Natural killer cell (primary cell): Measurements from ENCODE around the gene MPZL1. TPM values are rescaled to one million over a fixed set of nuclear protein-coding genes. Genes with fewer than 3 reads are reported as not detected.

ENCODE experiments used
- ATAC-seq, 3 donors: fragments of 150-1000 bp in 2 of 3; fragments of 200-7000 bp in 1 of 3; cut with Tn5 transposase; 1 replicate in 1 of 3; 2 replicates in 2 of 3; pipeline ENCODE4 v1.10.0; 2021; ENCODE audit warnings: mild to moderate bottlenecking in 2 of 3, moderate library complexity in 2 of 3
- DNase-seq, 2 donors: peaks; one replicate each; pipeline versions ENCODE4 v3.0.0 to v3.0.0-alpha.2; 2013 to 2021; ENCODE audit warnings: mixed read lengths in 1 of 2
- H3K27ac ChIP-seq: one replicate; pipeline ENCODE4 v1.5.1; 2013; ENCODE audit warnings: mild to moderate bottlenecking, low read length
- H3K27me3 ChIP-seq: one replicate; pipeline ENCODE4 v1.6.1; 2013; ENCODE audit warnings: low read length; ENCODE audit not compliant: control insufficient read depth, insufficient read depth
- H3K36me3 ChIP-seq: one replicate; pipeline ENCODE4 v1.6.1; 2013; ENCODE audit warnings: low read length; ENCODE audit not compliant: control insufficient read depth, insufficient read depth
- H3K4me1 ChIP-seq: one replicate; pipeline ENCODE4 v1.6.1; 2013; ENCODE audit warnings: low read length; ENCODE audit not compliant: control insufficient read depth, insufficient read depth
- H3K4me3 ChIP-seq: one replicate; pipeline ENCODE4 v1.5.1; 2013; ENCODE audit warnings: low read length
- H3K9me3 ChIP-seq: one replicate; pipeline ENCODE4 v1.6.1; 2013; ENCODE audit warnings: low read length; ENCODE audit not compliant: control insufficient read depth, insufficient read depth
- H3K27ac Mint-ChIP-seq, 2 donors: one replicate each; pipeline ENCODE4 v1.8.0; 2022; ENCODE audit warnings: mild to moderate bottlenecking in 2 of 2, mixed read lengths in 2 of 2, moderate library complexity in 1 of 2
- H3K27me3 Mint-ChIP-seq, 2 donors: one replicate each; pipeline ENCODE4 v1.8.0; 2022; ENCODE audit warnings: low read depth in 2 of 2, mixed read lengths in 2 of 2
- H3K36me3 Mint-ChIP-seq: one replicate; pipeline ENCODE4 v1.8.0; 2022; ENCODE audit warnings: mixed read lengths
- H3K4me1 Mint-ChIP-seq, 2 donors: one replicate each; pipeline ENCODE4 v1.8.0; 2022; ENCODE audit warnings: mixed read lengths in 2 of 2
- H3K4me3 Mint-ChIP-seq: one replicate; pipeline ENCODE4 v1.8.0; 2022; ENCODE audit warnings: mild to moderate bottlenecking, moderate library complexity, mixed read lengths
- H3K9me3 Mint-ChIP-seq, 2 donors: one replicate each; pipeline ENCODE4 v1.8.0; 2022; ENCODE audit warnings: mixed read lengths in 2 of 2
- WGBS: methylation state at CpG from one replicate; pipeline ENCODE4 v1.1.7; 2013; ENCODE audit warnings: missing lambda C conversion rate; ENCODE audit not compliant: insufficient coverage; 5-methylcytosine and 5-hydroxymethylcytosine counted together
- intact Hi-C: fragments of 100-400 bp; cut with micrococcal nuclease; formaldehyde crosslinking; loops from one replicate; pipeline ENCODE4 v1.14.2; 2022
- total RNA-seq, 4 donors: library from RNA; stranded (reverse); fragments of 120-200 nt in 1 of 4; gene quantifications; one replicate each; pipeline versions ENCODE4 v1.2.3 to v1.2.4, GENCODE V29; 2013 to 2022
- TF ChIP-seq, protein P1 (sequence below): fragments of 200-600 bp; IDR thresholded peaks from one replicate; pipeline ENCODE4 v1.8.0; 2022; ENCODE audit warnings: antibody characterized with exemption

The MPZL1 gene
- total RNA-seq, 3 donors from 2014 or later (not counting 1 experiment from before 2014, with no cell fraction given): 3.4 to 4.6 (median 4.0) TPM

GRCh38 chr1:167713330-167714081 is 8.3 kb upstream of the MPZL1 start:
- intact Hi-C loops: no loop called here
- no peaks in the 10 kb centered on the region for H3K36me3 ChIP-seq
- TF ChIP-seq, protein P1, sequence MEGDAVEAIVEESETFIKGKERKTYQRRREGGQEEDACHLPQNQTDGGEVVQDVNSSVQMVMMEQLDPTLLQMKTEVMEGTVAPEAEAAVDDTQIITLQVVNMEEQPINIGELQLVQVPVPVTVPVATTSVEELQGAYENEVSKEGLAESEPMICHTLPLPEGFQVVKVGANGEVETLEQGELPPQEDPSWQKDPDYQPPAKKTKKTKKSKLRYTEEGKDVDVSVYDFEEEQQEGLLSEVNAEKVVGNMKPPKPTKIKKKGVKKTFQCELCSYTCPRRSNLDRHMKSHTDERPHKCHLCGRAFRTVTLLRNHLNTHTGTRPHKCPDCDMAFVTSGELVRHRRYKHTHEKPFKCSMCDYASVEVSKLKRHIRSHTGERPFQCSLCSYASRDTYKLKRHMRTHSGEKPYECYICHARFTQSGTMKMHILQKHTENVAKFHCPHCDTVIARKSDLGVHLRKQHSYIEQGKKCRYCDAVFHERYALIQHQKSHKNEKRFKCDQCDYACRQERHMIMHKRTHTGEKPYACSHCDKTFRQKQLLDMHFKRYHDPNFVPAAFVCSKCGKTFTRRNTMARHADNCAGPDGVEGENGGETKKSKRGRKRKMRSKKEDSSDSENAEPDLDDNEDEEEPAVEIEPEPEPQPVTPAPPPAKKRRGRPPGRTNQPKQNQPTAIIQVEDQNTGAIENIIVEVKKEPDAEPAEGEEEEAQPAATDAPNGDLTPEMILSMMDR: no peak
- H3K9me3 ChIP-seq: no peaks in the 10 kb centered on the region
- Mint-ChIP-seq H3K4me1 (peaks cover 39 to 43% of the 10 kb centered on the region in 2 donors), H3K27ac (peak overlapping the region; percentile 95 to 97), H3K36me3 (peaks cover 7% of the 10 kb centered on the region), H3K9me3 (no peaks in the 10 kb centered on the region), H3K27me3 (peaks cover 0 to 5% of the 10 kb centered on the region in 2 donors), H3K4me3 (peak overlapping the region; percentile 92)
- DNase-seq (peak in 1 of 2 donors; percentile 51), ATAC-seq (no peak)
- H3K27me3 ChIP-seq: no peaks in the 10 kb centered on the region
- no peak overlapping the region for H3K27ac ChIP-seq
- 6% methylated on average over 31 of the region's 31 CpGs for WGBS
- peak overlapping the region; percentile 86 for H3K4me3 ChIP-seq
- peaks cover 26% of the 10 kb centered on the region for H3K4me1 ChIP-seq

DNA sequence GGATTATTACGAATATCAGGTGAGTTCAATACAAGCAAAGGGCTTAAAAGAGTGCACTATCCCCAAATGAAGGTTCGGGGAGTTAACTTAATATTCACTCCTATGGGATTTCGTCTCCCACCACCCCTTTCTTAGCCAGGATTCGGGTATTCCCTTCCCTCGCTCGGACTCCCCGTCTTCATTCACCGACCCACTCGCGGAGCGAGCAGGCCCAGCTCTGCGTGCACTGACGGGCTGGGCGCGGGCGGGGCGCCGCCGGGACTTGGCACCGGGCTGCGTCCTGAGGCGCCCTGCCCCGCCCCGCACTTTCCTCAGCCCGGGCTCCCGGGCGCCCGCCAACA is 7.7 kb upstream of the MPZL1 start:
- peaks cover 33 to 38% of the 10 kb centered on the region in 2 donors for H3K4me1 Mint-ChIP-seq
- no peak for DNase-seq

DNA sequence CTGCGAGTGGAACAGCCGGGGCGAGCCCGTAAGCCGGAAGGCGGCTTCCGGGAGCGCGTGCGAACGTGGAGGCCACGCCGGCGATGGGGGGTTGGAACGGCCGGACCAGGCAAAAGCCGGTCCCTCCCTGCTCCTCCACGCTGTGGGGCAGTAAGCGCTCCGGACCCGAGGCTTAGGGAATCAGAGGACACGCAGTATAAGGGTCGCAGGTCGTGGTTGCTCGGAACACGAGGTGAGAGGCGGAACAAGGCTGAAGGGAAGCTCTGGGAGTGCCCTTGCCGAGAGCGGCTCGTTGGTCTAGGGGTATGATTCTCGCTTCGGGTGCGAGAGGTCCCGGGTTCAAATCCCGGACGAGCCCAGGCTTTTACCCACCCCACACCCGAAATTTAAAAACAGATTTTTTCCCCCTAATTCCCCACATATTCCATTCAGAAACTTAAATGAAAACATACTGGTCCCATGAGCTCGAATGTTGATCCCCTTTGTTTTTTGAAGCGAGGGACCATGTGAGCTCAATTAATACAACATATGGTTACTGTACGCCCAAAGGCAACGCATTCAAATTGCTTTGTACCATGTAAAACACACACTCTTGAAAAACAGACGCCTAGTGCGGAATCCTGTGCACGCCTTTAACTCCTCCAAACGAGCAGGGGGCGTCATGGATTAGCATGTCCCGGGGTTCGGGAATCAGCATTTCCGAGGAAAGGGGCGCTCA is 7.2 kb upstream of the MPZL1 start:
- Mint-ChIP-seq H3K36me3 (peaks cover 7% of the 10 kb centered on the region), H3K27me3 (peaks cover 0 to 8% of the 10 kb centered on the region in 2 donors), H3K27ac (peak overlapping the region; percentile 95 to 97), H3K4me3 (peak overlapping the region; percentile 92), H3K4me1 (peaks cover 33 to 35% of the 10 kb centered on the region in 2 donors), H3K9me3 (no peaks in the 10 kb centered on the region)
- intact Hi-C loops: no loop called here
- H3K27me3 ChIP-seq: no peaks in the 10 kb centered on the region
- no peaks in the 10 kb centered on the region for H3K9me3 ChIP-seq
- TF ChIP-seq, protein P1: no peak
- peak overlapping the region; percentile 86 for H3K4me3 ChIP-seq
- DNase-seq (peak; percentile 84 to 93), ATAC-seq (peak; percentile 44 to 72 (median 68))
- WGBS: under 1% methylated on average over 50 of the region's 50 CpGs
- H3K4me1 ChIP-seq: peaks cover 21% of the 10 kb centered on the region
- no peaks in the 10 kb centered on the region for H3K36me3 ChIP-seq
- H3K27ac ChIP-seq: peak overlapping the region; percentile 9

More for the DNA sequence above, 7.7 kb upstream of the MPZL1 start:
- ATAC-seq: peak; percentile 59 to 65 (median 60)
- Mint-ChIP-seq H3K36me3 (peaks cover 7% of the 10 kb centered on the region), H3K27ac (peak overlapping the region; percentile 95 to 97), H3K27me3 (peaks cover 0 to 5% of the 10 kb centered on the region in 2 donors), H3K4me3 (peak overlapping the region; percentile 92), H3K9me3 (no peaks in the 10 kb centered on the region)
- H3K4me1 ChIP-seq: peaks cover 23% of the 10 kb centered on the region
- peak overlapping the region; percentile 86 for H3K4me3 ChIP-seq
- TF ChIP-seq, protein P1: no peak
- no peaks in the 10 kb centered on the region for H3K9me3 ChIP-seq
- no peak overlapping the region for H3K27ac ChIP-seq
- 0% methylated on average over 28 of the region's 28 CpGs for WGBS
- intact Hi-C loops: no loop called here
- H3K27me3 ChIP-seq: no peaks in the 10 kb centered on the region
- H3K36me3 ChIP-seq: no peaks in the 10 kb centered on the region
